Stimulated activated CD8-positive, alpha-beta memory T cell treated with anti-CD3 and anti-CD28 coated beads, Interleukin-12 subunit alpha, Interleukin-12 subunit beta, amount 100 ng/mL, for 4 hours (primary cell): ENCODE measurements around the gene PNPLA3.

Source experiments
- DNase-seq: peaks from one replicate; pipeline ENCODE4 v3.0.0-alpha.2; 2020; ENCODE audit warnings: low read depth

Gene PNPLA3

DNA sequence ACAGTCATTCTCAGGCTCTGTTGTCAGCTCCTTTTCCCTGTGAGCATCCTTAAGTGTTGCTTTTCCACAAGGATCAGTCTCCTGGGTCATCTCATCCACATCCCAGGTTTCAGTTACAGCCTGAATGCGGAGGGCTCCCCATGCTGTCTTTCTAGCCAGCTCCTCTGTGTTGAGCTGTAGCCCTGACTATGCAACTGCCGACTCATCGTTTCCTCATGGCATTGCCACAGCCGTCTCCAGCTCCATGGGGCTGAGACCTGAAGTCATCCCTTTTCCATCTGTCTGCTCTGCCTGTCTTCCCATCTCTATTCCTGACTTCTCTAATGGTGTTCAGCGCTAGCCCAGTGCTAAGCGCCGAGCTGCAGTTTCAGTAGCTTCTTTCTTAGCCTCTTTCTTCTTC lies 43.5 kb downstream of the PNPLA3 start:
- DNase-seq = no peak

DNA sequence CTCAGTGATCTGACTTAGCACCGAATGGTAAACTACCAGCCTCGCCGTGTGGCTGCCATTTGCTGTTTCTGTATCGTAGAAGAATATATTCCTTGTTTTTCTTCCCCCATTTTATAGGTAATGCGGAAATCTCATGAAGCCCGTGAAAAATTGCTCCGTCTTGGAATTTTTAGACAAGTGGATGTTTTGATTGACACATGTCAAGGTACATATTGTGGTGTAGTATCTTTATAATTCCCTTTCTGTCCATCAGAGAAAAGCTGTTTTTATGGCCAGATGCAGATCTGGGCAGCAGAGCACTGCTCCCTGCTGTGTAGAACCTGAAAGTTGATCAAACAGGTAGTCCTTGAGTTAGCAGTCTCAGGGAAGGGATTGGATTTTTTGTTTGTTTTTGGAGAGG lies 45.0 kb downstream of the PNPLA3 start:
- DNase-seq = no peak

DNA sequence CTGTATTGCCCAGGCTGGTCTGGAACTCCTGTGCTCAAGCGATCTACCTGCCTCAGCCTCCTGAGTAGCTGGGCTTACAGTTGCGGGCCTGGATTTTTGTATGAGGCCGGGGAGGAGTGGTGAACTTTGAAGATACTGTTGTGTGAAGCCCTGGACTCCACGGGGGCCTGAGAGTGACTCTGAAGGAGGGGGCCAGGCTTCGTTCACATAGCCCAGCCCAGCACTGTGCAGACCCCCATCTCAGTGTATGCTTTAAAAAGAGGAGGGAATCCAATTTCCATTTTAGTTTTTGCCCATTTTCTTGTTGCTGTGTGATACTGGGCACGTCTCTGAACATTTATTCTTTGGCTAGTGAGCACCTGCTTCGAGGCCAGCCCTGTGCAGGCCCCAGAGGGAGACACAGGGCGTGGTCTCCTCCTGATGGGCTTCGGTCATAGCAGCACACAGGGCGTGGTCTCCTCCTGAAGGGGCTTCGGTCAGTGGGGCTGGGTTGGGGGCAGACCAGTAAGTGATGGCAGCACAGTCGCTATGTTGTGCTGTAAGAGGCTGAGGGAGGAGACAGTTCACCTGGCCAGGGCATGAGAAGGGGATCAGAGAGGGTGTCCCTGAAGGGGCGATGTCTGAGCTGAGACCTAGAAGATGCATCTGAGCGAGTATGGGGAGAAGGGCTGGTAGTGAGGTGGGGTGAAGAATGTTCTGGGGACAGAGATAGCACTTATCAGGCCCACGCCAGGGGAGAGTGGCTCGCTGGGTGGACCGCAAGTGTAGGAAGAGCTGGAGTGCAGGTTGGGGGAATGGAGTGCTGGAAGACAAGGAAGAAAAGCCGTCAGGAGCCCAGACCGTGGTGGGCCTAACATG lies 45.6 kb downstream of the PNPLA3 start:
- no peak for DNase-seq

DNA sequence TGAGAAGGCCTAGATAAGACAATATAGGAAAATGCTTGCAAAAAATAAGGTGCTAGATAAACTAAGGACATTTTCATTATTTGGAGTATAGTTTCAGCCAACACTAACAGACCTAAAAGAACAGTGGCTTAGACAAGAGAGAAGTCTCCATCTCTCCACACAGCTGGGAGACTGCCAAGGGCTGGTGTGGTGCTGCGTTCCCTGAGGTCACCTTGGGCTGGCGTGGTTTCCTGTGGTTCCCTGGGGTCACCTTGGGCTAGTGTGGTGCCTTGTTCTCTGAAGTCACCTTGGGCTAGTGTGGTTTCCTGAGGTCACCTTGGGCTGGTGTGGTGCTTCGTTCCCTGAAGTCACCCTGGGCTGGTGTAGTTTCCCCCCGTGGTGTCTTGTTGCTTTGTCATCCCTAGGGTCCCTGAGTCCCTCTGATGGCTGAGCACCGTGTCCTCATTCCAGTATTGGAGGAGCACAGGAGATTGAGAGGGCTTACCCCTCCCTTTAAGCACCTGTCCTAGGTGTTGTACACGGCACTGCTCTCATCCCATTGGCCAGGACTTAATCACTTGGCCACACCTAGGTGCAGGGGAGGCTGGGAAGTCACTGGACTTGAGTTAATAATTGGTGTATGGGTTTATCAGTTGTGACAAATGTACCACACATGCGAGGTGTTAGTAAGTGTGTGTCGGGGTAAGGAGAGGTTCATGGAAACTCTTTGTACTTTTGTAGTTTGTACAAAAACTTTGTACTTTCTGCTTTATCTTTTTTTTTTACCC lies 46.6 kb downstream of the PNPLA3 start:
- no peak for DNase-seq

DNA sequence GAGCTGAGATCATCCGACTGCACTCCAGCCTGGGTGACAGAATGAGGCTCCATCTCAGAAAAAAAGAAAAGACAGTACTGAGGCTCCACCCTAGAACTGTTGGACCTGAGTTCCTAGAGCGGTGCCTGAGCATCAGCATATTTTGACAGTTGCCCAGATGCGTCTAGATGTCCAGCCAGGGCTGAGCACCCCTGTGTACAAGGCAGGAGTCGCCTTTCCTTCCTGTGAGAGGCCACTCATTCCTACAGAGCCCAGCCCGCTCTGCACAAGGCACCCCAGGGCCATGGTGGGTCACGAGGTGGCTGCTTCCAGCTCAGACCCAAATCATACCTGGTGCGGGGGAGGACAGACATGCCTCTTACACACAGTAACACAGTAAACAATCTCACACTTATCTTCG lies 47.5 kb downstream of the PNPLA3 start:
- DNase-seq = no peak

DNA sequence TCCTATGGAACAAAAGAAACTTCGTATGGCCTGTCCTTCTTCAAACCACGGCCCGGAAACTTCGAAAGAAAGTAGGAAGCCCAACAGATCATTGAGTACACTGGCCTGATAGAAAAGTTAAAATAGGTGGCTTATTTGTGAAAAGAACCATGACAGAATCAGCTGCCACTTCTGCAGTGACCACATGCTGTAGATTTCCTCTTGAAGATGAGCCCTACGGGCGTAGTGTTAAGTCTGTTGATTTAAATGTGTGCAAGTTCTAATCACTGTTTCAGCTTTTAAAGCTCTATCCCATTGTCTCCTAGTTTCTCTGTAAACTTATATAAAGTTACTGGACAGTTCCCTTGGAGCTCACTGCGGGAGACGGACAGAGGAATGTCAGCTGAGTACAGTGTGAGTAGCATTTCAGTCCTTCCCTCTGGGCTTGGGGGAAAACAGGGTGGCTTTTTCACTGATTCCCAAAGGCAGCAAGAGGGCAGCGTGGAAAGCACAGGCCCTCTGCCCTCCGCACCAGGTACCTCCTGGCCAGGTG lies 49.4 kb downstream of the PNPLA3 start:
- no peak for DNase-seq

DNA sequence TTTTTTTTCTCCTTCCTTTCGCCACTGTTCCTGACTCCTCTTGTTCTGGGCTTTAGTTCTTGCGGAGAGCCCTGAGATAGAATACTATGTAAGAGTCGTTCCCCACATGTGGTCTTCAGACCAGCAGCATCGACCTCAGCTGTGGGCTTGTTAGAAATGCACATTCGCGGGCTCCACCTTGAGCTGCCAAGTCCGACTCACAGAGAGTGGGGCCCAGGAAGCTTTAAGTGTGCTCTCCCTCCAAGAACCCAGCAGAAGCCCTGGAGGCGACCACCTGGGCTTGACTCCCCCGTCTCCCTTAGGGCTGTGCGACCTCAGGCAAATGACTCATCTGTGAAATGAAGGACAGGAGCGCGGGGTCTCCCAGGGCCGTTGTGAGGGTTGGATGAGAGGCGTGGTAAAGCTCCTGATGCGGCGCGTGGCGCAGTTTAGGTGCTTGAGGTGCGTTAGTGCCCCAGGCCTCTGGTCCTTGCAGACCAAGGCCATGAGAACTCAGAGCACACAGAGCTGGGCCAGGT lies 50.5 kb downstream of the PNPLA3 start:
- no peak for DNase-seq

DNA sequence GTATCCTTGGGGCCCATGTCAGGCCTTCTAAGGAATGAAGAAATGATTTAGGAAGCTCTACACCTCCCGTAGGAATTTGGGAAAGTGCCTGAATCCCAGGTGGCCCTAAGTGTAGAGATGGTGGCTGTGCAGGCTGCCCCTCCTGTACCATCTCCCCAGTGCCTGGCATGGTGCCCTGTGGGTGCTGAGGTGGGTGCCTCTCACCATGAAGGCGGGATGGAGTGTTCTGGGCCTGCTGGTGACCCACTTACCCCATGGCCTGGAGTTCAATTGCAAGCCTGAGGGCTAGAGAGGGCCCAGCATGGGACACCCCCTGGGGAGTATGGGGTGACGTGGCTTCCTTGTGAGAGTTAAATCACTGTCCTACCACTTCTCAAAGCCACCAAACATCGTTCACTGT lies 51.4 kb downstream of the PNPLA3 start:
- no peak for DNase-seq

DNA sequence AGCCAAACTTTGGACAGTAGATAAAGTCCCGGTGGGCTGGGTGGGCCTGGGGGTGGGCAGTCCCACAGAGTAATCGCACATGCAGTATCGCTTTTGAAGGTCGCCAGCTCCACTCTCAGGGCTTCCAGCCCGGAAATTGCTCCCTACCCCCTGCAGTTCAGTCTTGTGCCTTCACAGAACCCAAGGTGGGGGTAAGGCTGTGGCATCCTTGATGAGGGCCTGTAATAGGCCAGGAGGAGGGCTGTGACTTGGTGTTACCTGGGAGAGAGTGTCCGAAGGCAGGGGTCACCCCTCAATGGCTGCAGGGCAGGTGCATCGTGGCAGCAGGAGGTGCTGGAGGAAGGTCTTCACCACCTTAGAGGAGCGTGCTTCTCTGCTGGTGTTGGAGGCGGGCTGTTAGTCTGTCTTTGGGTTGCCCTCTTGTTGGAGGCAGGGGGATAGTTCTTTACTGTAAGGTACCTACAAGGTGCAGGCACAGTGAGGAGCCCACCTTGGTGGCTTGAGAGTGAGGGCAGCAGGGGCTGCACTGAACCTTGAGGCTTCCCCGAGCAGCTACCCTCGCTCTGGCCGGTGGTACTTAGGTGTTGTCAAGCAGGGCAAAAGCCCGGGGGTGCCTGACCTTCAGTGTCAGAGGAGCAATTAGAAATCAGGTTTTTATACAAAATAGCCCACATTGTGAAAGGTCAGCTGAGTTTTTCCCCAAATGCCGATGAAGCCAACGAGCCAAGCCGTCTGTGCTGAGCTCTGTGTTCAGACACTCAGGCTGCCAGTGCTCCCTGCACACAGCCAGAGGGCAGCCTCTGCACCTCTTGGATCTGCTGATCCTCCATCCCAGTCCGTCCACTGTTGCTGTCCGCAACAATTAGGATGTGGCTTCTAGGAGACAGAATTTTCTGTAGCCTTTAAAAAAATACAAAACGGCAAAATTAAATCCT lies 53.5 kb downstream of the PNPLA3 start:
- no peak for DNase-seq

DNA sequence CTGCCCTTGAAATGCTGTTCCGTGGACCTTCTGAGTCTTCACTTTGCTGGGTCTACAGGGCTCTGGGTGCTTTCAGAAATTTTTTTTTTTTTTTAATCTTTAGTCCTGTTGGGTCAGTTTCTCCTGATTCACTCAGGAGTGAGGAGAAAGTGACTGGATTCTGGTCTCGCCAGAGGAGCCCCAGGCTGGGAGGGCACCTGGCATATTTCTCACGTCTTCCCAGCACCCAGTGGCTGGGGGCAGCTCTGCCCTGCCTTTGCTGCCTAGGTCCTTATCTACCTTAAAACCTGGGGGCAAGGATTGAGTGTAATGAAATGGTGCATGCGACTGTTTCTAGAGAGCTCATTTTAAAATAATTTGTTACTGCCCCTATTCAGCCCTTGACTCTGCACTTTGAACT lies 55.0 kb downstream of the PNPLA3 start:
- DNase-seq = no peak

DNA sequence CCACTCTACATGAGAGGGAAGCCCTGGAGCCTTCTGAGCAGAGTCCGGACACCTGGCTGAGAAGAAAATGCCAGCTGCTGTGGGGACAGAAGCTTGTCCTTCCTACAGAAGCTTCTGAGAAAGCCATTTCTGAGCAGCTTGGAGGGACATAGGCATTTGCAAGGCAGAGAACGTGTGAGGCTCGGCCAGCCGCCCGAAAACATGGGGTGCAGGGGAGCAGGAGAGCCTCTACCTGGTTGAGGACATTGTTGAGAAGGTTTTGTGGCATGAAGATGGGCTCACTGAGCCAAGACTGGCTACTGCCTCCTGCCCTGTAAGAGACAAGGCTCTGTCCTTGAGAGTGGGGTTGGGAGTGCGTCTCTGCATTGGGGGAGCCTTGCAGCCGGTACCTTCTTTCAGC lies 57.0 kb downstream of the PNPLA3 start:
- DNase-seq = no peak

DNA sequence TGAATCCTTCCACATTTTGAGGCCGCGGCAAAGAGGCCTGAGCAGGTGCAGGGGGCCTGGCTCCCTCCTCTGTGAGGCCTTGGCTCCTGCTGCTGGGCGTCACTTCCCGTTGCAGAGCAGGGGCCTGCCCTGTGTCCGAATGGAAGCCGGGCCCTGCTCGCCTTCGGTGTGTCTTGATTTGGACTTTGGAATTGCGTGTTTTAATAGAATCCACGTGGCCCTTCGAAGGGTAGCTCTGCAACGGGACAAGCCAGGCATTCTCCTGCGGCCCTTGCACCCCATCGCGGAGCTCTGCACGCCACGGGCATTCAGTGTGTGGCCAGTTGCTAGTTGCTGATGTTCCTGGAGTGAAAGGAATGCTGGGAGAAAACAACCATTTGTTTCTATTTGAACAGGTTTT lies 57.4 kb downstream of the PNPLA3 start:
- no peak for DNase-seq

DNA sequence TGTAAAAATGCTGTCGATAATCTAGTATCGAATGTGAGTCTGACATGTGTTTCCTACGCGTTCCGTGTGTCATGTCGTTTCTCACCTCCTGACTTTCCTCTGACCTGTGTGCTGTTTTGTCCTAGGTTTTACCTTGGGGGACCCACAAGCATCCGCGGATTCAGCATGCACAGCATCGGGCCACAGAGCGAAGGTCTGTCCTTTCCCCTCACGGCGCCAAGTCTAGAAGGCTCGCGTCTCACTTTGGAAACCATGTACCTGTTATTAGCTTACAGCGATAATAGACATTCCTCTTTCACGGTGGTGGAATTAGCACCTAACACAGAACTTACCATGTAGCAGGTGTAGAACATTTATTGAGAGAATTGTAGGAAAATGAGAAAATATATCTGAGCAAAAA lies 60.2 kb downstream of the PNPLA3 start:
- DNase-seq = no peak

DNA sequence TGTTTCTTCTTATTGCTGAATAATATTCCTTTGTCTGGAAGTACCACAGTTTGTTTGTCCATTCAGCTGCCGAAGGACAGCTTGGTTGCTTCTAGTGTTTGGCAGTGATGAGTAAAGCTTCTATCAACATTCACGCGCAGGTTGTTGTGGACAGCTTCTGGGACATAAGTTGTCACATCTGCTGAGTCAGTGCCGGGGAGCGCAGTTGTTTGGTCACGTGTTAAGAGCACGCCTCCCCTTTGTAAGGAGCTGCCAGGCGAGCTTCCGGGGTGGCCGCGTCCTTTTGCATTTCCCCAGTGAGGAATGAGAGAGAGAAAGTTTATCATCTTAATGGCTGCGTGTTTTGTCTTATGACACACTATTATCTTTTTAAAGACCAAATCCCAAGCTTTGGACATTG lies 61.9 kb downstream of the PNPLA3 start:
- DNase-seq = no peak

DNA sequence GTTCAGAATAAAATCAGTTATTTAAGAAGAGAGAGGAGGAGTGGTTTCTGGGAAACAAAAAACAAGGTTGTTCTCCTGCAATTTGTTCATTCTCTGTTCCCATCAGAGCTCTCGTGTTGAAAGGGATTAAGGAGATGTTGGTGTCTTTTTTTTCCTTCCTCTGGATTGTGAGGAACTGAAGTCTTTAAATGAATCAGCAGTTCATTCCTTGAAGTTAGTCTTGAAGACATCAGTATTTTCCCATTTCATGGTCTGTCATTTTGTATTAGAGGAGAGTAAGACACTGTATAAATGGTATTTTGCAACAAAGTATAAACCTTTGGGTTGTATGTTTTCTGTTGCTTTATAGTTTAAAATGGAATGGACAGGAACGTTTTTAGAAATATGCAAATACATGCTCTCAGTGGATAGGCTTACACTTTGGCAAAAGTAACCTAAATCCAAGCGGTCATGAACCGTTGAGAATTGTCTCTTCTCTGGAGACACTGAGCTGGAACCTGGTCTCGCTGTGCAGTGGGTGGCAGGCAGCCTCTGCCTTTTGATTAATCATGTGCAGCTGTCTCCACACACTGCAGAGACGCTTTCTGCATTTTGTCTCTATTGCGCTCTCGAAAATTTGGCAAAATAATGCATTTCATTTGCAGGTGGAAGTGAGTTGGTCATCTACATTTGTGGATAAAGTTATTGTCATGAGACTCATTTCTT lies 64.7 kb downstream of the PNPLA3 start:
- DNase-seq = no peak

DNA sequence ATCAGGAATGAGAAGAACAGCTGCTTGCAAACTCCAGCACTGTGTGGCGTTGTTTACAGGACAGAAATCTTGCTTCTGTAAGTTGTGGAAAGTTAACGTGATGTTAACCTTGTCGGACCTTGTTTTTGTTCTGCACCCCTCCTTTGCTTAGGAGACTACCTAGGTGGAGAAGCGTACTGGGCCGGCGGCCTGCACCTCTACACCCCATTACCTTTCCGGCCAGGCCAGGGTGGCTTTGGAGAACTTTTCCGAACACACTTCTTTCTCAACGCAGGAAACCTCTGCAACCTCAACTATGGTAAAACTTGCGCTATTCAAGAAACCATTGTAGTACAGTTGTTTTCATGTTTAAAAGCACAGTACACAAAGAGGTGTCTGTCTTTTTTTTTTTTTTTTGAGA lies 65.4 kb downstream of the PNPLA3 start:
- DNase-seq = no peak

DNA sequence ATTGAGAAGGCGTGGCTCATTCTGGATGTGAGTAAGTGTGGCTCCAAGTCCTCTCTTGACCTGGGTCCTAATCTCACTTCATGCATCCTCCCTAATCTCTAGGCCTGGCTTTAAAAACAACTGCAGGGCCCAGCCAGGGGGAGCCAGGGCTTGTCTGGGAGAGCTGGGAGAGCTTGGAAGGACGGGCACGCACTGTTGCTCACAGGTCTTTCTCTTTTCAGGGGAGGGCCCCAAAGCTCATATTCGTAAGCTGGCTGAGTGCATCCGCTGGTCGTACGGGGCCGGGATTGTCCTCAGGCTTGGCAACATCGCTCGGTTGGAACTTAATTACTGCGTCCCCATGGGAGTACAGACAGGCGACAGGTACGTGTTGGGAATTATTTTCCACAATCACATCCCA lies 66.4 kb downstream of the PNPLA3 start:
- no peak for DNase-seq

DNA sequence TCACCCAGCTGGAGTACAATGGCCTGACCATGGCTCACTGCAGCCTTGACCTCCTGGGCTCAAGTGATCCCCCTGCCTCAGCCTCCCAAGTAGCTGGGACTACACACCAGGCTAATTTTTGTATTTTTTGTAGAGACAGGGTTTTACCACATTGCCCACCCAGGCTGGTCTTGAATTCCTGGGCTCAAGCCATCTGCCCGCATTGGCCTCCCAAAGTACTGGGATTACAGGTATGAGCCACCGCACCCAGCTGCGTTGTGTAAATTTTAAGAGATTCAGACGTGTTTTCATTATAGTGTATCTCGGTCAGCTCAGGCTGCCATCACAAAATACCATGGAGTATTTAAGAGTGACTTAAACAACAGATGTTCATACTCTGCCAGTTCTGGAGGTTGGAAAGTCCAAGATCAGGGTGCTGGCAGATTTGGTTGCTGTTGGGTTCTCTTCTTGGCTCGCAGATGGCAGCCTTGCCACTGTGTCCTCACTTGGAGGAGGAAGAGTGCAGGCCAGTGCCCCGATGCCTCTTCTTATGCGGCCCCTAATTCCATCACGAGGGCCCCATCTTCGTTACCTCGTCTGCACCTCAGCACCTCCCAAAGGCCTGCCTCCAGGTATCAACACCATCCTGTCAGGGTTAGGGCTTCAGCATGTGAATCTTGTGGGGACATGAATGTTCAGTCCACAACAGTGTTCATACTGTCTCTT lies 67.9 kb downstream of the PNPLA3 start:
- DNase-seq = no peak

DNA sequence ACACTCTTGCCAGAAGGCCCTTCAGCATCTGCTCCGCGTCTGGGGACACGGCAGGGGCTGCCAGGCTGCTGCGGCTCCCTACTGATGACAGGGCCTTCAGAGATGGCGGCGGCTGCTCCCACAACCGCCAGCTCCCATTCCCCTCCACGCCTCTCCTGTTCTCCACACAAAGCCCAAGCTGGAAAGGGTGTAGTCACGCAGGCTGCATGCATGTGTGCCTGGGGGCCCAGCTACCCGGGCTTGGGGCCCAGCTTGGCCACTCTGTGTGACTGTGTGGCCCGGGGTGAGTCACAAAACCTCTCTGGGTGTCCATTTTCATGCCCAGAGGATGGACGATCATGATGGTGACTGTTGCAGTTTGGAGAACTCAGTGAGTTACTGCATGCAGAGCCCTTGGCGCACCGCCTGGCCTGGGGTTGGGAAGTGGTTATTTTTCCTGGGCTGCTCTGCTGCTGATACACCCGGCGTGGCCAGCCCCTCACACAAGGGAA lies 68.8 kb downstream of the PNPLA3 start:
- DNase-seq = no peak

DNA sequence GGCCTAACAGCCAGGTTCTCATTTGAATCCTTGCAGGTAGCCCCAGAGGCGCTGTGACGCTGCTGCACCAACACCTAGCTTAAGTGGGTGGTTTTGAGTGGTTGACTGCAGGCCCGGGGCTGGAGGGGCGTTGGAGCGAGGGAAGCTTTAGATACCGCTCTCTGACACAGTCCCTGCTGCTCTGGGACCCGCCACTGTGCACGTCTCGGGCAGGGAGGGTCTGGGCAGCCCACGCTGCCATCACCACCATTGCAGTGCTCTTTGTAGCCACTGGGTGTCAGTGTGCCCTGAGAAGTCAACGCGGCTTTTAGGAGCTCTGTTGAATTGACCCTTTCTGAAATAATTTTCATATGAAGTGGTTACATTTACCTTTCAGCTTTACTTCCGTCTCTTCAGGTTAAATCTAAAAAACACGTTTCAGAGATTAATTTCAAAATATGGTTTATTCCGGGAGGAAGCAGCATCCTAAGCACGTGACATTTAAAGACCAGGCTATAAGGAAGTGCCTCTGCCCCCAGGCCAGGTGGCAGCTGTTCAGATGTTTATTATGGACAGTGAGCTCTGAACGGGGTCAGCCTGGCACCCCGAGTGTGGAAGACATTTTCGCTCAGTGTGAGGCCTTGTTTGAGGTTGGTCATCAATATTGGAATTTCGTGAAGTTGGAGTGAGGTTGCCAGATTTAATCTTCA lies 69.6 kb downstream of the PNPLA3 start:
- peak; percentile 28 for DNase-seq
